ENCODE data around the gene SEMA3F.

Gene SEMA3F

DNA sequence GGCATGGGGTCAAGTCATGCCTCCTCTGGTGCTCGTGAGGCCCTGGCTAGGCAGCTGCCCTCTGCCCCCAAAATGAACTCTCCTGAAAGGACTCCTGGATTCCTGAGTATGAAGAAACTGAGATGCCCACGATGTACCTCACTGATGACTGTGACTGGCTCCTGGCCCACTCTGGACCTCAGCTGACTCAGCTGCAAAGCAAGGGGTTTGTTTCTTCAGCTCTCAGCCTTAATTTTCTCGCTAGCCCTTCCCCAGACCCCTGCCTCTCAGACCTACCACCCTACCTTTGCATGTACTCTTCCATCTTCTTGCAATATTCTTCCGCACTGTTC lies 75.6 kb downstream of the SEMA3F start:
- DNase-seq (ENCODE audit: low read depth, low spot score), result no peak

DNA sequence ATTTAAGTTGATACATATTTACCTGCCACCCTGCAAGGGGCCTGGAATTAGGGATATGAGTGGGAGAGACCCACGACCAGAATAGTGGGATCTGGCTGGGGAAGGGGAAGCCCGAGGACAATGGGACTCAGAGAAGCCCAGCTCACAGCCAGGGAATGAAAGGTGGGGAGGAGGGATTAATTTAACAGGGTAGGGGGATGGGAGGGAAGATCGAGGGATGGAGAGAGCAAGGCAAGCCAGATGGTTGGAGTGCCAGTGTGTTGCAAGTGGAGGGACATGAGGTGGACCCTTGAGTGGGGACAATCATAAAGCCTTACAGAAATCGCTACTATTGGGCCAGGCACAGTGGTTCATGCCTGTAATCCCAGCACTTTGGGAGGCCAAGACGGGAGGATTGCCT lies 76.5 kb downstream of the SEMA3F start:
- DNase-seq (ENCODE audit: low read depth, low spot score), result no peak

DNA sequence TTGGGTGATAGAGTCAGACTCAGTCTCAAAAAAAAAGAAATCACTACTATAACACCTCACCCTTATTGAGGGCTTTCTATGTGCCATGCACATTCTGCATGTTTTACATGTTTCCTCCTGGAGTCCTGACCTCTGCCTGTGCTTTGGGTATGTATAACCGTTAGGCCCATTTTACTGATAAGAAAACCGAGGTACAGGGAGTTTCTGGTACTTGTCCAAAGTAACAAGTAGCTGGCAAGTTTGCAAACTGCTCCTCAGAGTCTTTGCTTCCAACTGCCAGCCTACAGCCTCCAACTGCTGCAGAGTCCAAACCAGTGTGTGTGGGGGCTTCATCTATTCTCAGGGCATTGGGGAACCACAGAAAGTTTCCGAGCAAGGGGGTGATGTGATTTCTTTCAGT lies 77.2 kb downstream of the SEMA3F start:
- no peak for DNase-seq (ENCODE audit: low read depth, low spot score)

DNA sequence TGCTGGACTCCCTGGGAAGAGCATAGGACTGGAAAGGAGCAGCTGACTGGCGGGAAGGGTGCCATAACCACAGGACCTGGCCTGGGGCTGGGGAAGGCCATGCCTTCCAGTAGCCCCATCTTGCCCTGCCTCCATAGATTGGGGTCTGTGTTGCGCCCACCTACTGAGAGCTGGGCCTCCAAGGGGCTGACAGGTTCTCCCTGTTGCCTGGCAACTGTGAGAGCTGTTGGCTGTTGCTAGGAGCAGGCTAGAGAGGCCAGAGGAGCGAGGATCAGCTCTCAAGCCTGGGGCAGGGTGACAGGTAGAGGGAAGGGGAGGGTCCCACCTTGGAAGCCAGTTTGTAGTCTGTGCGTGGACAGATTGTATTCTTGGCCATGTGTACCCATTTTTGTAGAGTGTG lies 78.1 kb downstream of the SEMA3F start:
- DNase-seq (ENCODE audit: low read depth, low spot score), result no peak

DNA sequence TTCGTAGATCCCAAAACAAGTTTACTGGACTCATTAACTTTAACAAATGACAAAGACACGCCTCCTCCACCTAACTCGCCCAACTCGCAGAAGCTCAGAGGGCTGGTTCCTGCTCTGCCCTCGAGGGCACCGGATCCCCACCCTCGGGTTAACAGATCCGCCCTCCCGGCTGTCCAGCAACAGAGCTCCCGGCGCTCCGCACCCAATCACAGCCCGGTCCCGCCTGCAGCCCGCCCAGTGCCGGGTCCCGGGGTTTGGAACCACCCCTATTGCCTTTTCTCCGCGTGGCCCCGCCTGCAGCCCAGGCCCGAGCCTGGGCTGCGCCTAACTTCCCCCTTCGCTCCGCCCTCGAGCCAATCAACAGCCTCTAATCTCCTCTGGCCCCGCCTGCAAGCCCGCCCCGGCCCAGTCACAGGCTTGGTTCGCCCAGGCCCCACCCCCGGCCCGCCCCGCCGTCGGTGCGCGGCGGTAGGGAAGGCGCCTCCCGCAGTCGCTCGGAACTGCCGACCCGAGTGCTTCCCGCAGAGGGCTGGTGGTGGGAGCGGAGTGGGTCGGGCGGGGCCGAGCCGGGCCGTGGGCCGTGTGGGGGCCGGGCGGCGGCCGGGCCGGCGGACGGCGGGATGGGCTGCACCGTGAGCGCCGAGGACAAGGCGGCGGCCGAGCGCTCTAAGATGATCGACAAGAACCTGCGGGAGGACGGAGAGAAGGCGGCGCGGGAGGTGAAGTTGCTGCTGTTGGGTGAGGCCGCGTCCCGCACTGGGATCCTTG lies 80.8 kb downstream of the SEMA3F start, which contains the start of gene GNAI2:
Gene GNAI2 (plus strand): TSS at position 489 of the 768 bp plus-strand sequence. CDS start 132 bp downstream, at position 621.
- peak; percentile 87 for DNase-seq (ENCODE audit: low read depth, low spot score)

DNA sequence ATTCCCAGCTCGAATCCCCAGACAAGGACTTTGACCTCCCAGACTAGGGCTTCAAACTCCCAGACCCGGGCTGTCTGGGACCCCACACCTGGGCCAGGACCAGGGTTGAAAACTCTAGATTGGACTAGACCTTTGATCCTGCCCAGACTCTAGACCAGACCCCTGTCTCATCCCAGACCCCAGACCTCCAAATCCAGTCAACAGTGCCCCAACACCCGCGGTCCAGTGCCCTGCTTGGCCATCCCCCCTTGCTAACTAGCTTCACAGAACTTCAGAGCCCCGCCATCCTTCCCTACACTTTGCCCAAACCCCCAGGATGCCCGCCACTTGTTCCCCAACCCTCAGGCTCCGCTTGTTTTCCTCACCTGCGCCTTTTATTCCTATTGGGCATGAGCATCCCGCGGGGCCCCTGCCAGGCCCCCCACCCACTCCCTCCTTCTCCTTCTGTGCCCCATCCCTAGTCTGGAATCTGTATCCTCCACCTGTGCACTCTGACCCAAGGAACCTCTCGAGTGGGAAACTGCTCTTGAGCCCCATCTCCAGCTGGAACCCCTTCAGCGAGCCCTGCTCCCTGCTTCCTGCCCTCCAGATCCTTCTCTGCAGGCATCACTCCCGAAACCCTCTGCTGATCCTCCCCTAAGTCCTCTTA lies 81.5 kb downstream of the SEMA3F start:
- no peak for DNase-seq (ENCODE audit: low read depth, low spot score)

DNA sequence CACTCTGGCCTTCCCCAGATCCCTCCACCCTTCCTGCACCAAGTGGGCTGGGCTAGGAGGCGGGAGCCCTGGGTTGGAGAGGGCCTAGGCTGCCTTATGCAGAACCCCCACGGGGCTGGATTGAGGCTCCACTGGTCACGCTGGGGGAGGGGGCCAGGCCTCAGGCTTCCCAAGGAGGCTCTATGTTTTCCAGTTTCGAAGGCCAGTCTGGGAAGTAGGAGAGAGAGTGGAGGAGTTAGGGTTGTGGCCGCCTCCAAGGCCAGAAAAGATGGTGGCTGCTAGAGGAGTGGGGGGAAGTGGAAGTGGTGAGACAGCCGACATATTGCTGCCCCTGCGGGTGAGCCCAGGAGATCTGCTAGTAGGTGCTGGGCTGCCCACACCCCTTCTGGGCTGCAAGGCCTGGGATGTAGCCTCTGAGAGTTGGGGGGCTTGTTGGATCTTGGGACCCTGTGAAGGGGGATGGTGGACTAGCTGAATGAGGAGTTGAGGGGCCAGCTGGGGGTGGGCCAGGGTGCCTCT lies 82.1 kb downstream of the SEMA3F start:
- no peak for DNase-seq (ENCODE audit: low read depth, low spot score)

DNA sequence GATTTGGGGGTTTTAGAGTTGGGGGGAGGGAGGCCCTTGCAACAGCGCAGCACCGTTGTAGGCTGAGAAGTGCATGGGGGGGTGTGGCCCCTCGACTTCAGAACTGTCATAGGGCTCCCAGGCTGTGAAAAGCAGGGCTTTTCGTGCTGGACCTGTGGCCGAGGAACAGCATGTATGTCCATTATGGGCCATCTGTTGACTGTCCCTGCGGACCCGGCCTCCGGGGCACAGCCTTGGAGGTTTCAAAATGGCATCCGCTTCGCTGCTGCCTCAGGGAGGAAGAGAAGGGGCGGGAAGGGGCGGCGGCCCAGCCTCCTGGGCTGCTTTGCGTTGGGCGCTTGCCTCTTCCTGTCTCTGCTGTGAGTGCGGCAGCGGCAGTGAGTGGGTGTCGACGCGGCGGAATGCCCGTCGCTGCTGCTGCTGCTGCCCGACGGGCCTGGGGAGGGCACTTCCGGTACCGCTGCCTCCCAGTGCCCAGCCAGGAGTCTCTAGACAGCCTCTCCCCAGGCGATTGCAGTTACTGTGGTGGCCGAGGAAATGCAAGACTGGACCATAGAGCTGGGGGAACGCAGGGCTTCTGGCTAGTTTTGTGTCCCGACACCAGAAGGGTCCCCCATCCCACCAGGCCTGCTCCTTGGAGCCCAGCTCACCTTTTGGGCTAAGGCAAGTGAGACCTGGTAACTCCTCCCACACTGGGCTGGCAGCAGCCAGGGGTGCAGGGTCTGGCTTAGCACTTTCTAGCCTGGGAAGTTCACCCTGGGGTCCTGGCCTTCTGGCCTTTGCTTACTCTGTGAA lies 82.8 kb downstream of the SEMA3F start:
- DNase-seq (ENCODE audit: low read depth, low spot score), result no peak

DNA sequence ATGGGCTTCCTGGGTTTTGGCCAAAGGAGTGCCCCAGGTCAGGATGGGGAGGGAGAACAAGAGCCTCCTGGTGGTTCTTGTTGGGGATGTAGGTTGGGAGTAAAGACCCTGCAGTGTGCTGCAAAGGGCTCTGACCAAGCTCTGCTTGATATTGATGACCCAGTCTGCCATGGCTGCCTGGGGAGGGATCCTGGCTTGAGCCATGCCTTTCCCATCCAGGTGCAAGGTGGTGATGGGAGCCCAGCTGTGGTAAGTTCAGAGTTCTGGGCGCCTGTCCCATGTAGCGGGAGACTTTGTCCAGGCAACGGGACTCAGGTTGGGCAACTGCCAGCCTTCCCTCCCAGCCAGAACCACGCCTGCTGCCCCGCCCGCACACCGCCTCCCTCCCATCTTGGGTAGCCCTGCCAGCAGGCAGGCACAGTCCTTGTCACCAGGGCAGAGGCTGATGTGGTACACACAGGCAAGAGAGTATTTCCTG lies 83.5 kb downstream of the SEMA3F start:
- DNase-seq (ENCODE audit: low read depth, low spot score), result no peak
